Left lung (tissue), 10 donors: ENCODE measurements around the gene LGR4. TPM values are rescaled to one million over a fixed set of nuclear protein-coding genes. Genes with fewer than 3 reads are reported as not detected.
"Not testable (repeated sequence)": the region's sequence is repeated elsewhere in the genome, so short reads cannot be mapped to it uniquely, and the experiment has no call there.

Source experiments
- ATAC-seq: fragments of 200-7000 bp; cut with Tn5 transposase; one replicate; pipeline ENCODE4 v1.9.1; 2020; ENCODE audit warnings: moderate library complexity
- DNase-seq, 4 donors: peaks; one replicate each; pipeline ENCODE4 v3.0.0-alpha.2; 2013 to 2020
- H3K27ac ChIP-seq, 2 donors: fragments of 200-600 bp; sonication (generic) in 1 of 2; one replicate each; pipeline versions ENCODE4 v1.5.0 to v1.8.0; 2020 to 2021
- H3K27me3 ChIP-seq, 2 donors: fragments of 200-600 bp; sonication (generic) in 1 of 2; one replicate each; pipeline versions ENCODE4 v1.5.0 to v1.8.0; 2020 to 2021
- H3K36me3 ChIP-seq, 2 donors: fragments of 200-600 bp; sonication (generic) in 1 of 2; one replicate each; pipeline versions ENCODE4 v1.5.0 to v1.8.0; 2020 to 2021
- H3K4me1 ChIP-seq, 2 donors: fragments of 200-600 bp; one replicate each; pipeline ENCODE4 v1.8.0; 2021
- H3K4me3 ChIP-seq, 2 donors: fragments of 200-600 bp; sonication (generic) in 1 of 2; one replicate each; pipeline versions ENCODE4 v1.5.0 to v1.8.0; 2020 to 2021; ENCODE audit warnings: mild to moderate bottlenecking in 1 of 2
- H3K9me3 ChIP-seq, 2 donors: fragments of 200-600 bp; sonication (generic) in 1 of 2; one replicate each; pipeline versions ENCODE4 v1.5.0 to v1.8.0; 2020 to 2021
- CTCF ChIP-seq, 2 donors: fragments of 200-600 bp; sonication (generic) in 1 of 2; IDR thresholded peaks; one replicate each; pipeline versions ENCODE4 v1.5.0 to v1.8.0; 2021; ENCODE audit warnings: antibody characterized with exemption in 2 of 2
- intact Hi-C, 2 donors: fragments of 100-400 bp; cut with DNase I; formaldehyde crosslinking; loops; one replicate each; pipeline versions ENCODE4 v1.11.2 to v1.14.2; 2022
- polyA plus RNA-seq, 6 donors: library from polyadenylated mRNA; unstranded; fragments of 120-200 nt; gene quantifications; one replicate each; pipeline ENCODE4 v1.2.1, GENCODE V29; 2013; ENCODE audit not compliant: insufficient read length in 6 of 6
- total RNA-seq, 2 donors: library from RNA; stranded (reverse); fragmentation: NEBNext Ultra II Directional; extraction: Animal tissue kit (Norgen Biotek cat#: 25700); gene quantifications; one replicate each; pipeline ENCODE4 v1.2.1, GENCODE V29; 2021
- donor health status: DM: no; HTN: yes; CAD: no.
- donor health status: DM: no; HTN: no; CAD: no.

The LGR4 gene
- total and polyA plus RNA-seq, 8 donors = 4.0 to 23.7 (median 21.7) TPM

GRCh38 chr11:27330633-27331270 lies 141.8 kb downstream of the LGR4 start:
- Histone ChIP-seq H3K4me3 (no peak overlapping the region), H3K27me3 (no peaks in the 10 kb centered on the region), H3K4me1 (peaks cover 0 to 5% of the 10 kb centered on the region in 2 donors), H3K27ac (no peak overlapping the region), H3K9me3 (peaks cover 0 to 4% of the 10 kb centered on the region in 2 donors), H3K36me3 (no peaks in the 10 kb centered on the region)
- intact Hi-C loops = no loop called here
- no peak for TF ChIP-seq CTCF (IDR thresholded peaks at IDR 0.05)
- DNase-seq (no peak), ATAC-seq (no peak)

GRCh38 chr11:27329867-27330632 lies 142.5 kb downstream of the LGR4 start:
- H3K4me1 ChIP-seq = peaks cover 0 to 5% of the 10 kb centered on the region in 2 donors
- H3K27me3 ChIP-seq = no peaks in the 10 kb centered on the region
- intact Hi-C loops = no loop called here
- H3K9me3 ChIP-seq = peaks cover 0 to 4% of the 10 kb centered on the region in 2 donors
- H3K27ac ChIP-seq = no peak overlapping the region
- TF ChIP-seq CTCF (IDR thresholded peaks at IDR 0.05) = no peak
- no peaks in the 10 kb centered on the region for H3K36me3 ChIP-seq
- ATAC-seq = no peak
- no peak overlapping the region for H3K4me3 ChIP-seq
- DNase-seq = no peak

- Histone ChIP-seq H3K36me3 (no peaks in the 10 kb centered on the region), H3K4me1 (peaks cover 0 to 5% of the 10 kb centered on the region in 2 donors), H3K27me3 (no peaks in the 10 kb centered on the region), H3K27ac (no peak overlapping the region), H3K9me3 (peaks cover 0 to 4% of the 10 kb centered on the region in 2 donors), H3K4me3 (no peak overlapping the region)
- TF ChIP-seq CTCF (IDR thresholded peaks at IDR 0.05) = no peak
- DNase-seq = no peak
- ATAC-seq = no peak
- intact Hi-C loops = no loop called here
Measured at GRCh38 chr11:27328614-27329013, 144.0 kb downstream of the LGR4 start.

- H3K27me3 ChIP-seq, ATAC-seq, H3K9me3 ChIP-seq, H3K4me1 ChIP-seq, H3K36me3 ChIP-seq, H3K4me3 ChIP-seq, H3K27ac ChIP-seq, intact Hi-C loops, DNase-seq: not testable (repeated sequence)
Measured at GRCh38 chr11:27327064-27327463, 145.5 kb downstream of the LGR4 start.

- ATAC-seq, H3K36me3 ChIP-seq, H3K27me3 ChIP-seq, H3K4me1 ChIP-seq, intact Hi-C loops, H3K9me3 ChIP-seq, H3K27ac ChIP-seq, H3K4me3 ChIP-seq, DNase-seq: not testable (repeated sequence)
Measured at GRCh38 chr11:27322196-27322595, 150.4 kb downstream of the LGR4 start.

- H3K9me3 ChIP-seq, DNase-seq, ATAC-seq, H3K27ac ChIP-seq, H3K4me1 ChIP-seq, intact Hi-C loops, H3K4me3 ChIP-seq, H3K36me3 ChIP-seq, H3K27me3 ChIP-seq: not testable (repeated sequence)
Measured at GRCh38 chr11:27321340-27321739, 151.2 kb downstream of the LGR4 start.
